Dermis blood vessel endothelial cell (primary cell): ENCODE data around the gene NUTM2D. TPM values are rescaled to one million over a fixed set of nuclear protein-coding genes. Genes with fewer than 3 reads are reported as not detected.
"Not testable (repeated sequence)": the region's sequence is repeated elsewhere in the genome, so short reads cannot be mapped to it uniquely, and the experiment has no call there.

Experiments
- DNase-seq: peaks from one replicate; pipeline ENCODE4 v3.0.0; 2010
- total RNA-seq: library from RNA; depleted of rRNA; stranded (reverse); fragments of >200 nt; gene quantifications from 2 replicates; pipeline ENCODE4 v1.2.3, GENCODE V29; 2014

NUTM2D gene
- total RNA-seq, 1 donor from 2014 or later: 0.51 TPM

GRCh38 chr10:87374091-87374490 is 16.5 kb downstream of the NUTM2D start:
- DNase-seq: not testable (repeated sequence)

- DNase-seq: not testable (repeated sequence)
Measured at GRCh38 chr10:87379115-87379514, 21.6 kb downstream of the NUTM2D start.

- peak; percentile 31 for DNase-seq
Measured at GRCh38 chr10:87383149-87383857, 25.8 kb downstream of the NUTM2D start.

GRCh38 chr10:87384283-87384682 is 26.7 kb downstream of the NUTM2D start:
- not testable (repeated sequence) for DNase-seq

- DNase-seq: not testable (repeated sequence)
Measured at GRCh38 chr10:87385762-87386360, 28.3 kb downstream of the NUTM2D start.

GRCh38 chr10:87391360-87391759 is 33.8 kb downstream of the NUTM2D start:
- not testable (repeated sequence) for DNase-seq

GRCh38 chr10:87396206-87396605 is 38.7 kb downstream of the NUTM2D start:
- not testable (repeated sequence) for DNase-seq

GRCh38 chr10:87398436-87398835 is 40.9 kb downstream of the NUTM2D start:
- not testable (repeated sequence) for DNase-seq

- peak; percentile 6 for DNase-seq
Measured at GRCh38 chr10:87407516-87408467, 50.2 kb downstream of the NUTM2D start.

GRCh38 chr10:87413921-87414320 is 56.4 kb downstream of the NUTM2D start:
- DNase-seq: not testable (repeated sequence)

Other genes with a start within 250 kb of the NUTM2D start
- 0.09 and 0.85 TPM in 2 replicates for gene NUTM2A, start 132.3 kb upstream of the NUTM2D start, total RNA-seq
- 32.3 and 33.4 TPM in 2 replicates for gene MINPP1, start 147.1 kb downstream of the NUTM2D start, total RNA-seq